ENCODE measurements around the gene SH3PXD2A. TPM values are rescaled to one million over a fixed set of nuclear protein-coding genes. Genes with fewer than 3 reads are reported as not detected.

Gene SH3PXD2A
- total and polyA plus RNA-seq, 2 donors (not counting 1 experiment from before 2014, with no cell fraction given) = 3.2 to 33.5 TPM

DNA sequence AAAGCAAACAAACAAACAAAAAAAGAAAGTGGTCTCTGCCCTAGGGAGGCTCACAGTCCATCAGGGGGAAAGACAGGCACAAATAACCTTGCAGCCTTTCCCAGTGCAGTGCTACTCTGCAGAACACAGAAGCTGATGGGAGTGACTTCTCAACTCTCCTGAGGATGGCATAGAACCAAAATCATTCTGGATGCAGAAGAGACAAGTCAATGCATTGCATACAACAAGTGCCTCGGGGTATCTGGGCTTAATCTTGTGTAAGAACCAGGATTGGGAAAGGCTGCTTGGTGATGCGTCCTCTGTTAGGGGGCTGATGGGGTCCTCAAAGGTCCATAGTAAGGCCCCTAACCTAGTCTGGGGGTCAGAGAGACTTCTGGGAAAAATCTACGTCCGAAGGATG, 293.0 kb downstream of the SH3PXD2A start:
- no peak overlapping the region for H3K27ac ChIP-seq (ENCODE audit: low read length in 2 of 2)
- H3K9ac ChIP-seq (ENCODE audit: low read length) = no peak overlapping the region
- CTCF ChIA-PET = no interaction called here
- no peak overlapping the region for H3K27ac Mint-ChIP-seq
- peaks cover 19% of the 10 kb centered on the region for H3K27me3 Mint-ChIP-seq
- no peak overlapping the region for H3K4me3 Mint-ChIP-seq
- H3K9me3 Mint-ChIP-seq (ENCODE audit: insufficient read depth) = no peaks in the 10 kb centered on the region
- 58% methylated on average over 4 of the region's 4 CpGs for WGBS (ENCODE audit: insufficient coverage)
- no peaks in the 10 kb centered on the region for H4K20me1 ChIP-seq (ENCODE audit: control insufficient read depth, insufficient read depth, low read length, poor library complexity, severe bottlenecking)
- peaks cover 0 to 8% (median 3%) of the 10 kb centered on the region in 4 experiments for H3K27me3 ChIP-seq (replicated peaks in 1 of 4; ENCODE audit: control extremely low read depth in 1 of 4, control insufficient read depth in 3 of 4, insufficient read depth in 4 of 4, low read length in 3 of 4)
- H3K9me3 ChIP-seq (ENCODE audit: control extremely low read depth in 1 of 3, control insufficient read depth in 2 of 3, insufficient read depth in 1 of 3, low read length in 2 of 3) = peaks cover 0 to 11% (median 3%) of the 10 kb centered on the region in 3 donors
- intact Hi-C loops (cut with micrococcal nuclease) = no loop called here
- POLR2A ChIA-PET = no interaction called here
- H3K79me2 ChIP-seq (ENCODE audit: control insufficient read depth, insufficient read depth, low read length) = no peaks in the 10 kb centered on the region
- DNase-seq (no peak), ATAC-seq (ENCODE audit: low read depth) (no peak)
- no peaks in the 10 kb centered on the region for H3K4me1 ChIP-seq (ENCODE audit: control insufficient read depth in 2 of 2, insufficient read depth in 2 of 2, low read length in 2 of 2)
- H3K4me1 Mint-ChIP-seq = no peaks in the 10 kb centered on the region
- no peak overlapping the region for H2AFZ ChIP-seq (ENCODE audit: insufficient read depth, low read depth, low read length, poor library complexity, severe bottlenecking)
- H3K4me3 ChIP-seq (ENCODE audit: control extremely low read depth in 1 of 5, extremely low read depth in 1 of 5, insufficient read depth in 1 of 5, low read depth in 2 of 5, low read length in 4 of 5) = no peak overlapping the region
- H3K36me3 ChIP-seq (replicated peaks in 1 of 2; ENCODE audit: control extremely low read depth in 1 of 2, control insufficient read depth in 1 of 2, extremely low read depth in 1 of 2, insufficient read depth in 2 of 2, low read length in 1 of 2) = no peaks in the 10 kb centered on the region
- TF ChIP-seq, protein P1, sequence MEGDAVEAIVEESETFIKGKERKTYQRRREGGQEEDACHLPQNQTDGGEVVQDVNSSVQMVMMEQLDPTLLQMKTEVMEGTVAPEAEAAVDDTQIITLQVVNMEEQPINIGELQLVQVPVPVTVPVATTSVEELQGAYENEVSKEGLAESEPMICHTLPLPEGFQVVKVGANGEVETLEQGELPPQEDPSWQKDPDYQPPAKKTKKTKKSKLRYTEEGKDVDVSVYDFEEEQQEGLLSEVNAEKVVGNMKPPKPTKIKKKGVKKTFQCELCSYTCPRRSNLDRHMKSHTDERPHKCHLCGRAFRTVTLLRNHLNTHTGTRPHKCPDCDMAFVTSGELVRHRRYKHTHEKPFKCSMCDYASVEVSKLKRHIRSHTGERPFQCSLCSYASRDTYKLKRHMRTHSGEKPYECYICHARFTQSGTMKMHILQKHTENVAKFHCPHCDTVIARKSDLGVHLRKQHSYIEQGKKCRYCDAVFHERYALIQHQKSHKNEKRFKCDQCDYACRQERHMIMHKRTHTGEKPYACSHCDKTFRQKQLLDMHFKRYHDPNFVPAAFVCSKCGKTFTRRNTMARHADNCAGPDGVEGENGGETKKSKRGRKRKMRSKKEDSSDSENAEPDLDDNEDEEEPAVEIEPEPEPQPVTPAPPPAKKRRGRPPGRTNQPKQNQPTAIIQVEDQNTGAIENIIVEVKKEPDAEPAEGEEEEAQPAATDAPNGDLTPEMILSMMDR (IDR thresholded peaks at IDR 0.05) = no peak
- no peak for TF ChIP-seq EZH2 (IDR thresholded peaks at IDR 0.05; ENCODE audit: borderline replicate concordance, insufficient read depth, low read depth, low read length, poor library complexity, severe bottlenecking)
- no peak overlapping the region for H3K4me2 ChIP-seq (replicated peaks; ENCODE audit: low read depth, low read length, poor library complexity, severe bottlenecking)

DNA sequence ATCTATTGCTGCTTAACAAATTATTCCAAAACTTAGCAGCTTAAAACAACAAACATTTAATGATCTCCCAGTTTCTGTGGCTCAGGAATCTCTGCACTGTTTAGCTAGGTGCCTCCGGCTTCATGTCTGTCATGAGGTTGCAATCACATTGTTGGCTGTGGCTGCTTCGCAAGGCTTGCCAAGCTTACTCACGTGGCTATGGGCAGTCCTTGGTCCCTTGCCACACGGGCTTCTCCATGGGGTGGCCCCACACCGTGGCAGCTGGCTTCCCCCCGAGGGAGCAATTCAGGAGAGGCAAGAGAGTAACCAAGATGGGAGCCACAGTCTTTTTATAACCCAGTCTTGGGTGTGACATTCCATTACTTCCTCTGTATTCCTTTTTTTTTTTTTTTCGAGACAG, 294.5 kb downstream of the SH3PXD2A start:
- ATAC-seq (ENCODE audit: low read depth) (no peak), DNase-seq (no peak)
- H3K27ac Mint-ChIP-seq = no peak overlapping the region
- Histone ChIP-seq H3K9me3 (ENCODE audit: control extremely low read depth in 1 of 3, control insufficient read depth in 2 of 3, insufficient read depth in 1 of 3, low read length in 2 of 3) (peaks cover 0 to 11% (median 3%) of the 10 kb centered on the region in 3 donors), H3K27me3 (replicated peaks in 1 of 4; ENCODE audit: control extremely low read depth in 1 of 4, control insufficient read depth in 3 of 4, insufficient read depth in 4 of 4, low read length in 3 of 4) (peaks cover 0 to 17% (median 10%) of the 10 kb centered on the region in 4 experiments), H2AFZ (ENCODE audit: insufficient read depth, low read depth, low read length, poor library complexity, severe bottlenecking) (no peak overlapping the region), H3K27ac (ENCODE audit: low read length in 2 of 2) (no peak overlapping the region), H4K20me1 (ENCODE audit: control insufficient read depth, insufficient read depth, low read length, poor library complexity, severe bottlenecking) (no peaks in the 10 kb centered on the region), H3K4me3 (ENCODE audit: control extremely low read depth in 1 of 5, extremely low read depth in 1 of 5, insufficient read depth in 1 of 5, low read depth in 2 of 5, low read length in 4 of 5) (no peak overlapping the region), H3K36me3 (replicated peaks in 1 of 2; ENCODE audit: control extremely low read depth in 1 of 2, control insufficient read depth in 1 of 2, extremely low read depth in 1 of 2, insufficient read depth in 2 of 2, low read length in 1 of 2) (no peaks in the 10 kb centered on the region), H3K4me1 (ENCODE audit: control insufficient read depth in 2 of 2, insufficient read depth in 2 of 2, low read length in 2 of 2) (peaks cover 0 to under 1% of the 10 kb centered on the region in 2 donors), H3K79me2 (ENCODE audit: control insufficient read depth, insufficient read depth, low read length) (no peaks in the 10 kb centered on the region), H3K4me2 (replicated peaks; ENCODE audit: low read depth, low read length, poor library complexity, severe bottlenecking) (no peak overlapping the region), H3K9ac (ENCODE audit: low read length) (no peak overlapping the region)
- POLR2A ChIA-PET = no interaction called here
- CTCF ChIA-PET = no interaction called here
- 80% methylated on average over 6 of the region's 7 CpGs for WGBS (ENCODE audit: insufficient coverage)
- TF ChIP-seq, protein P1 (IDR thresholded peaks at IDR 0.05) = no peak
- no peak for TF ChIP-seq EZH2 (IDR thresholded peaks at IDR 0.05; ENCODE audit: borderline replicate concordance, insufficient read depth, low read depth, low read length, poor library complexity, severe bottlenecking)
- H3K9me3 Mint-ChIP-seq (ENCODE audit: insufficient read depth) = no peaks in the 10 kb centered on the region
- H3K27me3 Mint-ChIP-seq = peaks cover 31% of the 10 kb centered on the region
- H3K4me3 Mint-ChIP-seq = no peak overlapping the region
- intact Hi-C loops (cut with micrococcal nuclease) = no loop called here
- peaks cover under 1% of the 10 kb centered on the region for H3K4me1 Mint-ChIP-seq
